ENCODE measurements around the gene MACROD2.

The MACROD2 gene

DNA sequence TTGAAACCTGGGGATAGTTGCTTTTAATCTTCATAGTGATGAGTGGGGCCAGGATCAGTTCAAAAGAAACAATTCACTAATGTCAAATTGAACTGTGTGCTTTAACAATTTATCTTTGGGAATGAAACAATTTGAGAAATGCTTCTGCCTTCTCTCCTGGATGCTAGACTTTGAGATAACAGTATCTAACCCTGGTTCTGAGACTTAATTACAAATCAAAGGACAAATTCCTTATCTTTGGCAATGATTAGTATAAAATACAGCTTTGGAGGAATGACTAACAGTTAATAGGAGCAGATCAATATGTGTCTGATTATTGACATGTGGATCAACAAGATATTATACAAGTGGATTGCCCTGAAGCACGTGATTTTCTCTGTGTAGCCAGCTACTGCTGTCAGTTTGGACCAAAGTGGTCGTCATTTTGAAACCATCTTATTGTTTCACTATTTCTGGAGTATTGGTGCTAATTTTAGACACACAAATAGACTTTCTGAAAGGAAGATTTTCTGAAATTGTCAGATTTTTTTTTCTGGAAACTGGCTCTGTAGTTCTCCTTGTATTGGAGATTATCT is 348.3 kb downstream of the MACROD2 start:
- DNase-seq: no peak

DNA sequence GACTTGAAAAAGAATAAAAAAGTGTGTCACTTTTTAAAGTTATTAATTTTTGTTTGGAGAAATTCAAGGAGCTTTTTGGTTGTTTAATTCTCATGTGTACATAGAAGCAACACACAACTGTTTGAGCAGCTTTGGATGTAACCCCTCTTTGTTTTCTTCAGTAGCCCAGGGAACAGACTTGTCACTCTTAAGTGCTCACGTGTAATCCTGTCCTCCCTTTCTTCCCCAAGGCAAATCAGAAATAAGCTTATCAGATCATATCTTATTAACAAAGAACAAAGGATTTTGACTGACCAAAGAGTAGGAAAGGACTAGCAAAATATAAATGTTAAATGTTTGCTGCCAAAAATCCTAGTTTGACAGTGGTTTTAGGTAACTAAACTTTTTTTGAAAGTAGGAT is 349.4 kb downstream of the MACROD2 start:
- DNase-seq: no peak

DNA sequence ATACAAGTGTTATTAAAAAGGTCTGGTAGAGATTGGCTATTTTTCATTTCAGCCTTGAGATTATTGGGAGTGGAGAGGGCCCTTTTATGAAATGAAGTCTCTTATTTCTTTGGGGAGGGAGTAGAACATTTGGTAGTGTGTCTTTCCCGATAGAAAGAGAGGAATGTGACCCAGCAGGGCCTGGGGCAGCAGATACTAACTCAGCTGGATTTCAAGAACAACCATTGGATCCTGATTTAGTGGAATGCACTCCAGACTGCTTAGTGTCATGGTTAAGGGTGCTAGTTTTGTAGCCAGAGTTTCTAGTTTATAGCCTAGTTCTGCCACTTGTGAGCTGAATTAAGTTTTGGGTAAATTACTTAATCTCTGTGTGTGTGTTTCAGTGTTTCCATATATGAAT is 360.5 kb downstream of the MACROD2 start:
- DNase-seq: no peak

DNA sequence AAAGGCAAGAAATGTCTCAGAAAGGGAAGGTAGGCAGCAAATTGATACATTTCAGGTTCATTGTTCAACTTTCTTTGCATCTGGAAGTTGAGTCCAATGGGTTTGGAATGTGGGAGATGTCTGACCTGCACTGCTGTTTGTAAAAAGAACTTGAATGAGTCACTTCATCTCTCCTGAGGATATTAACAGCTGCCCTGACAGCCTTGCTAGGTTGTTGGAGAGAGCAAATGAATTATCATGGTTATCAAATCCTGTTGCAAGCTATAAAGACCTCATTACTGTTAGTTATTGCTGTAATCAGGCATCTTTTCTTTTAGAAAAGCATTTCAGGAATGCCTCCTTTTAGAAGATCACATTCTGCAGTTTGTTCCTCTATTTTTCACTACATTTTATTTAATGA is 365.1 kb downstream of the MACROD2 start:
- DNase-seq: no peak

DNA sequence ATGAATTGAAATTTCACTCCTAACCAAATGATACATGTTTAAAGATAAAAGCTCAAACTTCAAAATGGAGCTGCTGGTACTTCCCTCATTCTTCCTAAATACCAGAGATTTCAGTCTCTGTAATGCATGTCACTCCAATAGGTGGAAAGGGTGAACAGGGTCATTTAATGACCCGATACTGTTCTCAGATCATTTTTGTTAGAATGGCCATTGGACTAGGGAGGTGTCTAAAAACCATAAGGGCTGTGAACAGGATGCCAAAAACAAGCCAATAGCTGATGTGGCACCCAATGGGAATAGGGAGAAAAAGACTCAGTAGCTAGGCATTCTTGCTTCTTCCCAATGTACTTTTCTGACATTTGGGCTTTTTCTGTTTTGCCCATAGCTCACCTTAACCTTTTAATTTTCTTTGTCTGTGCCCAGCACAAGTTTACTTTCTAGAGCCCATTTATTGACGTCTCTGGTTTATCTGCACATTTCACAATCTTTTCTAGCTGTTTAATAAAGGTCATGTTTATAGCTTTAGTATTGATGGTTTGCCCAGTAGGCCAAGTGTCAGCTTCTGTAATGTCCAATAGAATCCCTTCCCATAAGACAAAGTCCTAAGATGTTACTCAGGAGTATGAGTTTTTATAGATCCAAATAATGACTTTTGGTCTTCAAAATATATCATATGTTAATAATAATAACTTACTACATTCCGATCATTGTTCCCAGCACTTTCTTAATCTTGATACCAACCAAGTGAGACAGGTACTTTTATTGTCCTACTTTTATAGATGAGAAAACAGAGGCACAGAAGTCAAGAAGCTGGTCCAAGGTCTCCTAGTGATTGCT is 366.4 kb downstream of the MACROD2 start:
- no peak for DNase-seq

DNA sequence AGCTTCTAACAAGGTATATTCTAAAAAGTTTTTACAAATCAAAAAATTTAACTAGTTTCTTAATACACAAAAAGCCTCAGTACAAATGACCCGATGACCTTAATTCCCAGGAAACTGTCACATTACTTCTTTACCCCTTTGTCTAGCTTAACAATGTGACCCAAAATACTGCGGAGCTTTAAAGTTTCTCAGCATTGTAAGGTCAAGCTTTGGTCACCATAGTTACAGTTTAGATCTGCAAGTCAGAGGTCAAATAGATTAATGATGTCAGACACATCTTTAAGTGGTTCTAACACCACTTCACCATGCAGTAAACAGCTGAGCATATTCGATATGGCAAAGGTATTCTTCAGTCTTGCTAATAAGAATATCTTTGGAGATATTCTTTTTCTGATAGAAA is 378.9 kb downstream of the MACROD2 start:
- DNase-seq: no peak

DNA sequence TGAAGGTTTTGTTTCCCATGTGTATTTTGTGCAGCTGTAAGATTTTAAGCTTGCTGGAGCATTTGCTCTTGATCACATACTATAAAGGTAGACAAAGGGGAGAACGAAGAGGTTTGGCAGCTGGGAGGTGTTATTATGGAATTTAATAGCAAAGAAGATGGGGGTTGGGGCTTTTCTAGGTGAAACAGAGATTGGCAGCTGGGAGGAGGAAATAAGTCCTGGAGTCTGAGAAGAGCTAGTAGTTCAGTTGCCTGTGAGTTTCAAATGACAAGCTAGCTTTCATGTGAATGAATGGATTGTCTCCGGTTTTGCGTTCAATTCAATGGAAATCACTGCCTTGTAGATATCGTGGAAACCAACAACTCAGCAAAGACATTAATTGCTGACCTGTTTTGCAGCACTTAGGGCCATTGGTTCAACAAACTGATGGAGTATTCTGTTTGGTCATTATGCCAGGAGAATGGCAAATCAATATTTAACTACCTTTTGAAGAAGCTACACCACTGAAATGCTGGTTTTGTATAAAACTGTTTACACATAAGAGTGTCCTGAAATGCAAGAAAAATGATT is 380.2 kb downstream of the MACROD2 start:
- no peak for DNase-seq

DNA sequence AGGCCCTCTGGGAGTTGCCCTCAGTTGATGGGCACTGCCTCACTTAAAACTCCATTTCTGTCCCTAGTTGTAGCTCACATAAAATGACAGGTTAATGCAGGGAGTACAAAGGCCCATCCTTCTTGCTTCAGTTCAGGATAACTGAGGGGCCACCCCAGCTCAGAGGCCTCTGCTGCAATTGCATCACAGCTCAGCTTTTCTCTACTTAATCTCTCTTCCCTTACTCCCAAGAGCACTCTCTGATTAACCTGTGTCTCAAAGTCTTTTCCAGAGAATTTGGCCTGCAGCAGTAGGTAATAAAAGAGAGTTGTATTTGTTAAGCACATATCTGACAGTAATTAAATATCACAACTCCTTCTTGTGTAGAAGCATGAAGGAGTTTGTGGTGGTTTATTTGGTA is 383.0 kb downstream of the MACROD2 start:
- no peak for DNase-seq

DNA sequence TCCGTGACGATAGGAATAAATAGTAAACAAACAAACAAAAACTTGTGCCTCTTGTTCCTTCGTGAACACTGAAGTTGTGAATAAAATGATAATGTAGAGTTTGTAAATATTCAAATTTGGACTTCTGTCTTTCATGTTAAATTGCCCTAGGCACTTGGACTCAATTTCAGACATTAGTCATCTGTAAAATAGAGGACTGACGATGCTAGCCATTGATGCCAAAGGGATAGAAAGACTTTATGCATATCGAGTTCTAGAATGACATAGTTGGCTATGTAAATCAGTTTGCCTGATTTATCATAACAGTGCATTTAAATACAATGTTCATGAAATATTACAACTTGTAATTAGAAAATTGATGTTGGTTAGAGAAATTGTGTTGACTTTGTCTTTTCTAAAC is 388.0 kb downstream of the MACROD2 start:
- DNase-seq: no peak

DNA sequence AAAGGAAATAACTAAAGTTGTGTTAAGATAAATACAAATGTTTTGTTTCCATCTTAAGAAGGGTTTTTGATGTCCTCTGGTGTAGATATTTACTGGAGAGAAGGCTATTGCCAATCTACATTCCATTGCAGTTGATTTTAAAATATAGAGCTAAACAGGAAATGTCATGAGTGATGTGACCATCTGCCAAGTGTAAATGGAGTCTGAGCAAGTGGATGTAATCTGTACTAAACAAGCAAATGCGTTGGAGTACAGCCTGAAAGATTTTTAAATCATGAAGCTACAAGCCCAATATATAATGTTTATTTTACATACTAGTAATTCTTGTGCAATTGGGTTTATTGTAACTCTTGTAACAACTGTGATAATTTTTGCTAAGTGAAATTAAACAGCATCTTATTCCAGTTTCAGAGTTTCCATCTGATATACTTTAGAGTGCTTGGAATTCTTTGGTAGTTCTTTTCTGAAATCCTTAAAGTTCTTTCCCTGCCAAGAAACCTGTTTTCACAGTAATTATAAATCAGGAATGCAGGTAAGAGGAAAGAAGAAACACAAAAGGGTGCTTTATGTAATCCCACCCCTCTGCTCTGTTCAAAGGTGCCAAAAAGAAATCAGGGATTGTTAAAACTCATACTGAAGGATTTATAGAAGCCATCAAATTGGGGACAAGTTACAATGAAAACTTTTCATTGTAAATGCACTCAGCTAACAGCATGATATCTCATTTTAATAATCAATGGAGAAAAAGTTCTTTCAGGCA is 389.3 kb downstream of the MACROD2 start:
- DNase-seq: no peak

DNA sequence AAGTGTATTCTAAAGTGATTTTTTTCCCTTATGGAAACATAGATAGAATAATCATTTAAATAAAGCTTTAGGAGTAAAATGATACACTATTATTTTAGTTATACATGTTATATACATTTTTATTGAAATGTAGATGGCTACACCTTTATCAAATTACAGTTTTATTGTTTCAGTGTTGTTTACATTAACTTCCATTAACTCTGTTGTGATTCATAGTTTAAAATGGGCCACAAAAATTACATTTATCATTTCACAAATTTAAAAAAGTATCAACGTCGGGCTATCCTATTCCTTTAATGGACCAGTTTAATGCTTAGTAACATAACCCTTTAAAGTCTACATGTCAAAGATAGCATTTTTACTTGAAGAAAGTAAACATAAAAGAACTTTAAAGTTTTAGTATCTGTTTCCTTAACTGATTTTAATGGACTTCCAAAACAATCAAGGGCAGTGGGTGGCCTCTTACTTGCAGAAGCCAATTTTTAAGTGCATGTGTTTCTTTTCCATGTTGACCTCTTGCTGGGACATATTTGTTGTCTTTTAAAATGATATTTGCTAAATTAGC is 389.9 kb downstream of the MACROD2 start:
- no peak for DNase-seq

DNA sequence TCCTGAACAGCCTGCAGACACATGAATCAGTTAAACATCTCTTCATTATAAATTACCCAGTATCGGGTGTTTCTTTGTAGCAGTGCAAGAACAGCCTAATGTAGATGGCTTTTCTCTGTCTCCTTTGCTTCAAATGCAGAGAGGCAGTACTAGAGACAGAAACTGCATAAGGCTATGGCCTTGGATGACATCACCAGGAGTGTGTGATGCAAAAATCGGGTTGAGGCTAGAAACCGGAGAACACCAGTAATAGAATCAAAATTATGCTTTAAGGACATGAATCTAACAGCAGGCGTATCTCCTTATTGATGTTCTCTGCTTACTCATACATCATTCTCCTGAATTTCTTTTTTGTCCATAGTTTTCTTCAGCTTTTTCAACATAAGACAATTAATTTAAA is 391.4 kb downstream of the MACROD2 start:
- no peak for DNase-seq

DNA sequence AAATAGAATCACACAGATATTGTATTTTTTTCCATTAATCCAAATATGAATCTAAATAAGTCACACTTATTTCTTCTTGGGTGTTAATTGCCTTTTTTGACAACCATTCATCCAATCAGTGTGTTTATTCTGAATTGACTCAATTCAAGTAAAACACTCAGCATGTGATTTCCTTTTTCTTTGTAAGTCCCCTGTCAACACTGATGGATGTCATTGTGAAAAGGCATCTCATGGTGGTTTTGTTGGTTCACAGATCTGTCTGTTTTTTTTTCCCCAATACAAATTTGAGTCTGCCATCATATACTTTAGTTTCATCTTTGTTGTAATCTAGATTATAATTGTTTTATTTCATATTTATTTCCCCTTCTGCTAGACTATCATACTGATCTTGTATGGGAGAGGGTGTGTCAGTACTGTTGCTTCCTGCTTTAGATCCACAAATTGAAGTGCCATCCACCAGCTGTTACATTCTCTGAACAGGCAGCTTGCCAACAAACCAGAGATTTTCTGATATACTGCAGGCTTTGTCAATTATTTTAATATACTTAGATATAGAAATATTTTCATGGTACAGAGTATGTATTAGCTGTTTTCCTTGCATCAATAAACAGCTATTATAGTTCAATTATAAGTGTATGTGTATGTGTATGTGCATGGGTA is 406.3 kb downstream of the MACROD2 start:
- no peak for DNase-seq

DNA sequence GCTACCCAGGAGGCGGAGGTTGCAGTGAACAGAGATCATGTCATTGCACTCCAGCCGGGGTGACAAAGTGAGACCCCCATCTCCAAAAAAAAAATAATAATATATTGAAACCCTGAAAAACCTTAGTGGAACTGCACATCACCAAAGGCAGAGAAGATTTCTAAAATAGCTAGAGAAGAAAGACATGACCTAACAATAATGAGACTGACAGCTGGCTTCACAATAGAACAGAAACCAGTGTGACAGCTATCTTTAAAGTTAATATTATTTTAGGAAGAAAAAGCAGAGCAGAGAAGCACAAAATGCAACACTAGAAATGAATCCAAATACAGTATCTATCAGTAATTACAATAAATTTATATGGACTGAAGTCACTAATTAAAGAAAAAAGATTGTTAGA is 409.2 kb downstream of the MACROD2 start:
- DNase-seq: no peak

DNA sequence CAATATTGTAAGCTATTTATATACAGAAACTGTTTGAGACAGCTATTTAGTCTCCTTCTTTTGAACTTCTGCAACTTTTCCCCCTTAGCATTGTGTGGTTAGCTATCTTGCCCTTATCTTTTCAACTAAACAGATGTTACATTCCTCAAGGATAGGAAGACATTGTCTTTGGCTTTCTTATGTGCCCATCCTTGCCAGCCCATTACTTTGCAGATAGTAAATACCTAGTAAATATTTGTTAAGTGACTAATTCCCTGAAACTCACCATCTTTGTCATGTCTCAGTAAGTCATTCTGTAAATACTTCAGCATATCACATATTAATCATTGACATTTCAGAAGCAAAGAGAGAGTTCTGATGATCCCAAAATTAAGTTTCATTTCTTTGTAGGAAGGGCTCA is 411.2 kb downstream of the MACROD2 start:
- no peak for DNase-seq

DNA sequence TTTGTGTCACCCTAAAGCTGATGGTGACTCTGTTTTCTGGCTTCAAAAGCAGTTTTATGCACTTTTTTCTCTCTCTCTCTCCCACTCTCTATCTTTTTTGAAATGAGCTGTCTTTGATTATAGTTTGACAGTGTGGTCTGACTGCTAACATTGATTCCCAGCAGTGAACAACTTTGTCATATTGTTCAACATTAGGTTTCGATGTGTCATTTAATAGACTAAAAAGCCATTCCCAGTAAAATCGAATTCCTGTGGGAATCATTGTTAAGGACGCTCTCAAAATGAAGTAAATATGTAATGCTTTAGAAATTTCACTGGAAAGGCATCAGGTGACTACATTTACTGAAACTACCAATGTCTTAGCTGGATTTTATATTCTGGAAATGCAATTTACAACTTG is 412.0 kb downstream of the MACROD2 start:
- no peak for DNase-seq

DNA sequence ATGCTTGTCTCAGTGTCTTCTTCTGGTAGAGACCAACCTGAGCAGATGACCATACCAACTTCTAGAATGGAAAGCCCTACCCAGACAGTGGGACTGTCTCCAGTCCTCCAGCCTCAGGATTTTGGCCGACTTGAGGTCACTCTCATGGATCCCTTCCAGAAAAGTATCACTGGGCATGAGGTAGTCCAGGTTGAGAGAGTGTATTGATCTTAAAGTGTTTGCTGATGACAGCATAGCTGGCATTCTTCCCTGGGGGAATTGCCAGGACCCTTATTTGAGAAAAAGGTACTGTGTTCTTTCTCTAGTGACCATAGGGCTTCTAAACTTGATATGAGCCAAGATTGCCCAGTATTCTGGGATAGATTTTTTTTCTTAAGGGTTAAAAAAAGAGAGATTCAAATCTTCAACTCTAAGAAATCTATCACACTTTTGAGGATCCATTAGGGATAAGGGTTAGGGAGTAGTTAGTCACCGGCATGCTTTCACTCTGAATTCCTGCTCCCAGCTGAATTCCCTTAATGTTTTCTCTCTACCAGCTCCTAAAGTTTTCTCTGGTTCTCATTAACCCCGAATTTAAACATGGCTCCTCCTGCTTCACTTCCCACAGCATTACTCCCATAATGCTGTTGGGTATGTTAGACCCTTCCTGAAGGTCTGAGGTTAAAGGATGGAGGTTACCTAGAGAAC is 415.7 kb downstream of the MACROD2 start:
- no peak for DNase-seq

DNA sequence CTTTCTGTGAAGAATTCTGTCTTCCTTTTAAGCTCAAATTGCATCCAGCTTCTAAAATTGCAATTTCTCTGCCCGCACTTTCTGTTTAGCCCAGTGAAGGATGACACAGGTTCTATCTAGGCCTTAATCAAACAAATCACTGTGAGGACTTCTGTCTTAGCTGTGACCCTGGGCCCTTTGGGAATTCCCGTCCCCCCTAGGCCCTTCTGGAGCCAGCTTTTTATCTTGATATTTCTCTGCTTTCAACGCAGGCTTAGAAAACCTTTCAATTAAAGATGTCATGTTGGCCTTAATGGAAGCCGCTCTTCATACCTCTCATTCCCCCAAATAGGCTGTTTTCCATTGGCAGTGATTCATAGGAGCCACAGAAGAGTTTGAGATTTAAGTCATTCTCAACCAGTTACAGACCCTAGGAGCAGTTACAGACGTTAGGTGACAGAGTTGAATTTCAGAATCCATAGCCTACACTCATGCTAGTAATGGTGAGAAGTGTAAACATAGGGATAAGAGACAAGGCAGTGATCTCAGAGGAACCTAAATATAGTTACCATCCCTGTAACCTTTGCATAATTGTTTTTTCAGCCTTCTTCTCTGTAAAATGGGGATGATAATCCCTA is 416.9 kb downstream of the MACROD2 start:
- DNase-seq: no peak

DNA sequence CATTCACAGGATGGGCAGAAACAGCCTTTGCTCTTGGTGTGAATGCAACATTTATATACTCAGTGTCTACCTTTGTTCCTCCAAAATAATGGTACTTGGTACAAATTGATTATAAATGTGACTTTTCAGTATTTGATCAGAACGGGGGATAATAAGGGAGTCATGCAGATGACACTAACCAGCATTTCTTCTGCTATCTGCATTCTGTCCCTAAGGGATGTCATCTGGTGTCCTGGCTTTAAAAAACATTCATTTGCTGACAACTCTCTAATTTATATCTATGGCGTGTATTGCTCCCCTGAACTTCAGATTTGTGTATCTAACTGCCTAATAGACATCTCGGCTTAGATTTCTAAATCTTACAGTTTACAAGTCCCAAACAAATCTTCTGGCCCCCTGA is 418.5 kb downstream of the MACROD2 start:
- DNase-seq: no peak

DNA sequence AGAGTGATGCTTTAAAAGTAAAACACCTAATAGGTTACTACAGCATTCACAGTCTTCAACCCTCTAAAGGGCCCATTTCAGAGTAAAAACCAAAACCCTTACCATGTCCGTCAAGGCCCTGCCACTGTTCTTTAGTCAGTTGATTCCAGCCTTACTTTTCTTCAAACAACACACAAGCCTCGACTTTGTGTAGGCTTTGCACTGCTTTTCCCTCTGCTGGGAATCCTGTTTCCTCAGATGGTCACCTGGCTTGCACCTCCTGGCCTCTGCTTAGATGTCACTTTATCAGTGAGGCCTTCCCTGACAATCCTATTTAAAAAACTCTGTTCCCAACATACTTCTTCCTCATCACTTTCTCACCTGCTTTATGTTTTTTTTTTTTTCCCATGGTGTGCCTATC is 419.2 kb downstream of the MACROD2 start:
- DNase-seq: no peak

DNA sequence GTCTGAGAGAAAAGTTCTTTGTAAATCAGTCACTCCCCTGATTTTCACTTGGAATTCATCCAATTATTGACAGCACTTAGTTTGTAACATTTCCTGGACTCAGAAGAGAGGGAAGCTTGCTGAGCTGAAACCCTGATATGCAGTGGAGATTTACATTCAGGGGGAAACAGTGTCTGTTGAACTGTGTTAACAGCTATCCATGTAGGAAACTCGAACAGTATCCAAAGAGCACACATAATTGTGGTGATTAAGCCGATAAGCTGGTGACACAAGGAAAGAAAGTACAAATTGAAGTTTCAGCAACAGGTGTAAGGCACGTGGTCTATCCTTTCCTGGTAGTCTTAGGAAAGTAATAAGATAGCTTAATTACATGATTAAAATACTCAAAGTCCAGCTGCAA is 420.2 kb downstream of the MACROD2 start:
- DNase-seq: no peak

DNA sequence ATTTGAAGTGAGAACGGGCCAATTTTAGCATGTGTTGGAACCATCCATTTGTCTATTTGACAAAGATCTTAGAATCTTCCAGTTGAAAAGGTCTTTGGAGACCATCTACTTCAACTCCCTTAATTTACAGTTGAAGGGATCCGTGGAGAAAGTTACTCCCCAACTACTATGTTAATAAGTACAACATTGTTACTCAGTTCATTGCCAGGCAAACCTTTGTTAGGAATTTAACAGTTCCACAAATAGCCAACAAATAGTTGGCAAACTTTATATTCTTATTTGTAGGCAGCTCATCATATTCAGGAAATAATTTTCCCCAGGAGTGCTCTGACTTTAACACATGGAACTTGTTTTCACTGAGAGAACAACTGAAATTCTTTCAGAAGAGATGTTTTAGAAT is 423.1 kb downstream of the MACROD2 start:
- no peak for DNase-seq
